Epithelial cell of proximal tubule (primary cell): ENCODE measurements around the gene ST6GALNAC3. TPM values are rescaled to one million over a fixed set of nuclear protein-coding genes. Genes with fewer than 3 reads are reported as not detected.

ENCODE experiments used
- DNase-seq: peaks from one replicate; pipeline ENCODE4 v3.0.0-alpha.2; 2011; ENCODE audit warnings: low read depth
- H3K4me3 ChIP-seq: 2 replicates; pipeline ENCODE4 v1.5.1; 2011; ENCODE audit warnings: low read depth, mild to moderate bottlenecking, low read length
- total RNA-seq: library from RNA; depleted of rRNA; stranded (reverse); fragments of >200 nt; gene quantifications from 2 replicates; pipeline ENCODE4 v1.2.3, GENCODE V29; 2015
- TF ChIP-seq, protein P1 (sequence below): conservative IDR thresholded peaks from 2 replicates; pipeline ENCODE4 v1.5.1; 2012; ENCODE audit warnings: low read depth, mild to moderate bottlenecking, low read length

ST6GALNAC3 gene
- total RNA-seq, 1 donor from 2014 or later: 0.75 TPM

DNA sequence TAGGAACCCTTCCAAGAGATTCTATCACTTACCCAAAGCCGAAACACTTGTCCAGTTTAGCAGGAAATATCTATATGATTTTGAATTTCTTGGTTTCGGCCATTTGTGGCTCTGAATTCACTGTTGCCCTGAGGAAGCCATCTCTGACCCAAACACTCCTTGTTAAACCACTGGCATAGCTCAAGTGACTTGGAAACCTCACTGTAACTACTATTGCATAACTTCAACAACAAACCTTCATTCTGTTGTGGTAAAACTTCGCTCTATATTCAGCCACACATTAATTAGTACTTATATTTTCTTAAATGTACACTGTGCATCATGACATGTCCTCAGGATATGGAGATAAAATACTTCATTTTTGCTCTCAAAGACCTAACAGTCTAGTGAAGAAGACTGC lies 63.2 kb downstream of the ST6GALNAC3 start:
- H3K4me3 ChIP-seq: no peak overlapping the region
- TF ChIP-seq, protein P1, sequence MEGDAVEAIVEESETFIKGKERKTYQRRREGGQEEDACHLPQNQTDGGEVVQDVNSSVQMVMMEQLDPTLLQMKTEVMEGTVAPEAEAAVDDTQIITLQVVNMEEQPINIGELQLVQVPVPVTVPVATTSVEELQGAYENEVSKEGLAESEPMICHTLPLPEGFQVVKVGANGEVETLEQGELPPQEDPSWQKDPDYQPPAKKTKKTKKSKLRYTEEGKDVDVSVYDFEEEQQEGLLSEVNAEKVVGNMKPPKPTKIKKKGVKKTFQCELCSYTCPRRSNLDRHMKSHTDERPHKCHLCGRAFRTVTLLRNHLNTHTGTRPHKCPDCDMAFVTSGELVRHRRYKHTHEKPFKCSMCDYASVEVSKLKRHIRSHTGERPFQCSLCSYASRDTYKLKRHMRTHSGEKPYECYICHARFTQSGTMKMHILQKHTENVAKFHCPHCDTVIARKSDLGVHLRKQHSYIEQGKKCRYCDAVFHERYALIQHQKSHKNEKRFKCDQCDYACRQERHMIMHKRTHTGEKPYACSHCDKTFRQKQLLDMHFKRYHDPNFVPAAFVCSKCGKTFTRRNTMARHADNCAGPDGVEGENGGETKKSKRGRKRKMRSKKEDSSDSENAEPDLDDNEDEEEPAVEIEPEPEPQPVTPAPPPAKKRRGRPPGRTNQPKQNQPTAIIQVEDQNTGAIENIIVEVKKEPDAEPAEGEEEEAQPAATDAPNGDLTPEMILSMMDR: no peak
- no peak for DNase-seq

DNA sequence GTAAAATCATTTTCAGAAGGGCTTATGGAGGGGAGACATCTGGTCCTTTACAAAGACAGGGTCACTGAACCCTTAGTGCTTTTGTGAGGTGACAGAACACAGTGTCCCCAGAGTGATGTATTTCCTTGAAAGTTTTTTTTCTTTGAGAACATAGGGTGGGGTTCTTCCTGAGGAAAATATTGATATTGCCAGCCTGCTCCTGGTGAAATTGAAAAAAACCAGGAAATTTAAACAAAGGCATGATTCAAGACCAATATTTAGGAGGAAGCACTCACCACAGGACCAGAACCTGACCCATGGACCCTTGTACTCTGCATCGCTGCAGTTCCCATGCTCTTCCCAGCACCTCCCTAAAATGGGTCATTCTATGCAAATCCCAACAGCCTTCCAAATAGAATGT lies 63.7 kb downstream of the ST6GALNAC3 start:
- H3K4me3 ChIP-seq: no peak overlapping the region
- TF ChIP-seq, protein P1: no peak
- no peak for DNase-seq

DNA sequence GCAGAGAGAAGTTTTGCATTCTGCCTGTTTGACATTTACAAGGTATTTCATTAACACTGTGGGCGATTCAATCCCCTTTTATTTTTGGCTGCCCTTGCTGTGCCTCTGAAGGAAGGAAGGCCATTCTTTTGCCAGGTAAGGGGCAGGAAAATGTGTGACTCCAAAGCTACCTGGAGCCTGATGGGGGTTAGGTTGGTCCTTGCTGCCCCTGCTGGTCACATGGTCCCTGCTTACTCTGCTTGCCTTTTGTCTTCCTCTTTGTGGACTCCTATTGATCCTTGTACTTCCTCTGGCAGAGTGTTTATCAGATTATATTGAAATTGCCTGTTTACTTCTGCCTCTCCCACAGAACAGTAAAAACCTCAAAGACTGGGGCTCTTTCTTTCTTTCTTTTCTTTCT lies 65.7 kb downstream of the ST6GALNAC3 start:
- DNase-seq: no peak
- TF ChIP-seq, protein P1: peak; percentile 28
- H3K4me3 ChIP-seq: no peak overlapping the region

DNA sequence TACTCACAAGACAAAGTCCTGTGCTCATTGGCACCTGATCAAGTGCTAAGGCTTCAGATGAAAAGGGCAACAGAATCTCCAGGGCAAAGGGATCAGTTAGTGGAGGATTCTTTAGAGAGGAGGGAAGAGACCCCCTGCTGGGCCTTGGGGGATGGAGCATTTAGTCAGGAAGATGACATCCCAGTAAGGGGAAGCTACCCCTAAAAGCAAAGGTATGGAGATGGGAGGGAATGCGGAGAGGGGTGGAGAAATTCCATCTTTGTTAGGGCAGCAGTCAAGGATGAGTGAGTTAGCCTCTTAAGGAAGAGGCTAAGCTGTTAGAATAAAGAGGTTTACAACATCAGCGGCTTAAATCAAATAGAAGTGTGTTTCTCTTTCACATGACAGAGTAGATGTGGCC lies 67.4 kb downstream of the ST6GALNAC3 start:
- no peak overlapping the region for H3K4me3 ChIP-seq
- no peak for DNase-seq
- TF ChIP-seq, protein P1: no peak

DNA sequence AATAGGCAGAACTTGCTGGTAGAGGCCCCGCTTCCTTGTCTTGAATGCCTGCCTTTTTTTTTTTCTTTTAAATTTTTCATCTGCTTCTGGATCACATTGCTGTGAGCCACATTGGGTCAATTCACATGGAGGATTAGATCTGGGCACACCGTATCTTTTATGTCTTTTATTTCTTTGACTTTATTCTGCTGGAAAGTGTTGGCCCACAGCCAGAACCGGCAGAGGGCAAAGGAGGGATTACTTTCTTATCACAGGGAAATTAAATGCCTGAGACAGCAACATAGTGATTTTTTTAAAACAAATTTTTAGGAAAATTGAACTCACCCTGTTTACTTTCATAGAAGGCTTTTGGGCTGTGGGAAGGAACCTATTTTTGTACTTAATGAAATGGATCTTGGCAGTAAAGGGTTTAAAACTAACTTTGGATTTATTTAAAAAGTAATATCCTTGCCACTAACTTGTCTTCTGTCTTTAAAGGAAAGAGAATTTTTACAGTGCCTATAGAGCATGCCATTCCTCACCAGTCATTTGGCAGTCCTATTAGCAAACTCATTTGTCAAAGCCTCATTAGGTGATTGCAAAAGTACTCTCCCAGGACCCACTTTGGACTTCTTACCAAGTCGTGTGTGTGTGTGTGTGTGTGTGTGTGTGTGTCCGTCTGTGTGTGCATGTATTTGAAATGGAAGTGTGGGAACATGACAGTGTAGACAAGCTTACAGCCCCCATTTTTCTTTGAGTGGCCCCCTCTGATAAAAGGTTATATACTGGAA lies 68.4 kb downstream of the ST6GALNAC3 start:
- no peak overlapping the region for H3K4me3 ChIP-seq
- TF ChIP-seq, protein P1: no peak
- DNase-seq: no peak

DNA sequence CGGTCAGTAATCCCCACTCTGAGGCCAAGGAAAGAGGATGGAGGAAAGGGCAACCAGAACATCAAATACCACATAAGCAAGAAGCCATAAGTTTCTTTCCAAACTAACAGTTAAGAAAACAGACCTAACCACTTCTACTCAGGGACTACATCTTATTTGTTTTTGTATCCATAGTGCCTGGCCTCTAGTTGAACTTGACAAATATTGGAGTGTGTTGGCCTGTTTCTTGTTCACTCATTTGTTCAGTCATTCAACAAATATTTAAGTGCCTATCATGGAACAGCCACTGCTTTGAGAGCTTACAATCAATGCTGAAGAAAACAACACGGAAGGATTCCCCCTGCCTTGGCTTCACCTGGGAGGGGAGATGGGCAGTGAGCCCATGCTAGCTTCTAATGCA lies 69.7 kb downstream of the ST6GALNAC3 start:
- H3K4me3 ChIP-seq: no peak overlapping the region
- DNase-seq: no peak

More for the DNA sequence above, 69.7 kb downstream of the ST6GALNAC3 start:
- TF ChIP-seq, protein P1: no peak
